CD1c-positive myeloid dendritic cell (primary cell): ENCODE data around the gene ENTPD6.
"Not testable (repeated sequence)": the region's sequence is repeated elsewhere in the genome, so short reads cannot be mapped to it uniquely, and the experiment has no call there.

Experiments
- DNase-seq: peaks from one replicate; pipeline ENCODE4 v3.0.0-alpha.2; 2016; ENCODE audit errors: extremely low spot score

ENTPD6 gene

DNA sequence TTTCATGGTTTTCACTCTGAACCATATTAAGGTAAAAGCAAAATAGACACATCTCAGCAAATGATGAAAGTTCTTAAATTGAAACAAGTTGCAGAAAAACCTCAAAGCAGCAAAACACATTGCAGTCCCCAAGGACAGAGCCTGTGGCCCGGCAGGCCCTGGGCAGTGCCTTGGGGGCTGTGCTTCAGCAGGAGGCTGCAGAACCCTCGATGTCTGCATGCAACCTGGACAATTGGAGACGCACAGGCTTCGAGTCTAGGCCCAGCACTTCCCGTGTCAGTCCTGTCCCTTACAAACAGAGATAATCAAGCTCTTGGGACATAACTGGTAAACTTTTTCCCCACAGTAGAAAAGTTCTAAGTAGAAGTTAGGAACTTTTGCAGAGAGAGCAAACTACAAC lies 61.6 kb downstream of the ENTPD6 start:
- no peak for DNase-seq

DNA sequence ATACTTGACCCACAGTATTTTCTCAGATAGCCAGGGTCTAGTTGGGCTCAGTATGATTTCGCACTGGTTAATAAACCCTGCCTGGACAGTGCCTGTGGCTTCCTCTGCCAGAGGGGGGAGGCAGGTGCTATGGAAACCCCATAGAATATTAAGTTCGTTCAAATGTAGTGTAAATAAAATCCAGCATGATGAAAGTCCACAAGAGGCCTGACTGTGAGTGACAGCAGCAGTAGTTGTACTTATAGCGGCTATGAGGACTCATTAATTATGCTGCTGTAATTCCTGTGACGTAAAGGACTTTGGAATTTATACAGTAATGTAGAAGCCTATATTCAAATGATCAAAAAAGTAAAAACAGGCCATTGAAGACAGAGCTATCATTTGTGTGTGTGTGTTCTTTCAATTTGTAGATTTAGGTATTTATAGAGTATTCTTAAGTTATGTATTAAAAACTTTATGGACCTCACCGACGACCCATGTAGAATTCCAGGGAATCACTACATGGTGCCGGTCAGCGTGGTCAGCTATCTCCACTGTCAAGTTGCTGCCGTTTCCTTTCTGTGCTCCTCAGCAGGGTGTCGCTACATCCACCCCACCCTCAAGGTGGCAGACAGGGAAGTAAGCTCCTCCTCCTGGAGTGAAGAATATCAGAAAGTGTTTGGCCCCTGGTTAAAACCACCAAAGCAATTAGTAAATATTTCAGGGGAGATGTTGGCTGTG lies 62.4 kb downstream of the ENTPD6 start:
- no peak for DNase-seq

DNA sequence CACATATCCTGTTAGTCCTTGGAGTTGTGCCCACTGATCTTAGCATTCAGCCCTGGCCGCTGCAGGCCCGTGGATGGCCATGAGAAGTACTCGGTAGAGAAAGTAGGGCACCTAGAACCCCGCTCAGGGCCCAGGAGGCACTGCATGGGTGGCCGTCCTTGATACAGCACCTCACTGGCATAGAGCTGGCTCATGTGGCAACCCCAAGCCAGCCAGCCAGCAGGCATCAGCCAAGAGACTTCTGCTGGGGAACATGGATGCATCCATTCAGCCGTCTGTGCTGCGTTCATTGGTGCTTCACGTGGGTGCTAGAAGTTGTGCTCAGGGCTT lies 62.9 kb downstream of the ENTPD6 start:
- DNase-seq, result no peak

DNA sequence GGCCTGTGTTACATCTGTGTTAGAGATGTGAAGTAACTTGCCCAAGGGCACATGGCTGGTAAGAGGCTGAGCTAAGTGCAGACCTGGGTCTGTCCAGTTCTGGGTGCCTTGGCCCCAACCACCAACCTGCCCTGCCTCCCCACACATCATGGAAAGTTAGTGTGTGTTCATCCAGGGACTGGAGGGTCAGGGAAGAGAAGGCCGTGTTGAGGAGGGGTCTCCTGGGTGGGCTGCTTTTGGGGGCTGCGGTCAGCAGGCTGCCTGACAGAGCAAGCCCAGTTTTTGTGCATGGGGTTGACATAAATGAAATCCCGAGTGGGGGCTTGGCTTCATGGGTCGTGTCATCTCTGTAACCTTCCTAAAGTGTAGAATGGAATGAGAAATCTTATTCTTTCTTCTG lies 63.3 kb downstream of the ENTPD6 start:
- DNase-seq, result no peak

DNA sequence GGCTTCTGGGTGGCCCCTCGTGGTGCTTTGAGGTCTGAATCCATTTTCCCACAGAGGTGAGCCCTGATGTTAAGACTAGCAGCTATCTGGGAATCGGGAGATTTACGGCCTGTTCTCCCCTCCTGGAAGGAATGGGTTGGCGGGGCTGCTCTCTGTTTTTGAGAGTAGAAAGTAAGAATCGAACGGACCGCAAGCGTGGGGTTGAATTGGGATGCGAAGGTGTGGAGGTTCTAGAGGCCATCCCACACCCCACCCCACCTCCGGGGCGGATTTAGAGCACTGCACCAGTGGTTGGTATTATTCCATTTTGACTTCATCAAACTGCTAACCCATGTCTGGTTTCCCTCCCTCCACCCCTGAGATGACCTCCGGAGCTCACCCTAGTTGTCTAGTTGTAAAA lies 63.8 kb downstream of the ENTPD6 start:
- no peak for DNase-seq

DNA sequence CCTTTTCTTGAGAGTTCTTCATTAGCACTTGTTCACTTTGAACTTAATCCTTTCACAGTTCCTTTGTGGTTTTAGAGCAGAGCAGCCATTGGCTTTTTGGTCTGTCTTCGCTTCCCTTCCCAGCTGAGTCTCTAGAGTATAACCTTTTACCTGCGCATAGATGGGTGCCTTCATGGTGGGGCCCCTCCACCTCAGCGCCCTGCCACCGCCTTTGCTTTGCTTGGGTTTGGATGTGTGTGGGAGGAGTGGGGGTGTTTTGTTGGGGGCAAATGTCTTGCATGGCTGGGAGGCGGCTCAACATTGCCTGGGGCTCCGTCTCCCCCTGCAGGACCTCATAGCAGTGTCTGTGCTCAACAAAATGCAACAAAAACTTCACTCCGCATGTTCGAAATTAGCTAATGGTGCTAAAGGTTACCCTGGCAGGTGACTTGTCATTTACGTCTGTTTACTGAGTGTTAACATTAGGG lies 64.3 kb downstream of the ENTPD6 start:
- DNase-seq, result no peak

DNA sequence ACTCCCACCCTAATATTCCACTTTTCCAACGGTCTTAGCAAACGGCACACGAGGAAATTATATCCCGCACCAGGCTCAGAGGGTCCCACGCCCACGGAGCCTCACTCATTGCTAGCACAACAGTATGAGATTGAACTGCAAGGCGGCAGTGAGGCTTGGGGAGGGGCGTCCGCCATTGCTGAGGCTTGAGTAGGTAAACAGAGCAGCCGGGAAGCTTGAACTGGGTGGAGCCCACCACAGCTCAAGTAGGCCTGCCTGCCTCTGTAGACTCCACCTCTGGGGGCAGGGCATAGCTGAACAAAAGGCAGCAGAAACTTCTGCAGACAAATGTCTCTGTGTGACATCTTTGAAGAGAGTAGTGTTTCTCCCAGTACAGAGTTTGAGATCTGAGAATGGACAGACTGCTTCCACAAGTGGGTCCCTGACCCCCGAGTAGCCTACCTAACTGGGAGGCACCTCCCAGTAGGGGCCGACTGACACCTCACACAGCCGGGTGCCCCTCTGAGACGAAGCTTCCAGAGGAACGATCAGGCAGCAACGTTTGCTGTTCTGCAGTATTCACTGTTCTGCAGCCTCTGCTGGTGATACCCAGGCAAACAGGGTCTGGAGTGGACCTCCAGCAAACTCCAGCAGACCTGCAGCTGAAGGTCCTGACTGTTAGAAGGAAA lies 65.4 kb downstream of the ENTPD6 start:
- not testable (repeated sequence) for DNase-seq

DNA sequence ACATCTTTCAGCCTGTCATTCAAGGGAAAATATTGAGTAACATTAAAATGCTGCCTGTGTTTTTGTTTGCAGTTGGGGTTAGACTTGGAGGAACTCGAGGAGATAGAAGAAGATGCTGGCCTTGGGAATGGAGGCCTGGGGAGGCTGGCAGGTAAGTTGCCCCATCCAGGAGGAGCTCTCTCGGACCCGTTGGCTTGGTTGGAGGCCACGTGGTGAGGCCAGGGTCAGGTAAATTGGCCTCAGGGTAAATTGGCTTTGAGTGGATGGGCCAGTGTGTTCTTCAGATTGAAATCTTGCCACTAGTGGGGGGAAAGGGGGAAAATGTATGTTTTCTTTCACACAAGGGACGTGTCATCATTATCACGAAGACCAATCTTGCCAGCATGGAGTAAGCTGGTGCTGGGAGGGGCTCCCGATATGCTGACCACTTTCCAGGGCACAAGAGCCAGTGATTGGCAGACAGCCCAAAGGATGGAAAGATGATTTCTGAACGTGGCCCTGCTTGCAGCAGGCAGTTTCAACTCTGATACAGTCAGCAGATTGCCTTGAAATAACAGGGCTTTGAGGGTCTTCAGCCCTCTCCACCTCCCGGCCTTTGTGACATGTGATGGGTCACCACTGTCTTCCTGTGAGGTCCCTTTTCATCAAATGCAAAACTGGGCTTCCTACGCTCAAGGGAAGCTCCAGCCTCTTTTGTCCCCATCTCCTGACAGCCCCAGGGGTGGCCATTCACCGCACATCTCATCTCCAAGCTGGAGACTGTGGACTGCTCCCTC lies 73.7 kb downstream of the ENTPD6 start:
- no peak for DNase-seq

DNA sequence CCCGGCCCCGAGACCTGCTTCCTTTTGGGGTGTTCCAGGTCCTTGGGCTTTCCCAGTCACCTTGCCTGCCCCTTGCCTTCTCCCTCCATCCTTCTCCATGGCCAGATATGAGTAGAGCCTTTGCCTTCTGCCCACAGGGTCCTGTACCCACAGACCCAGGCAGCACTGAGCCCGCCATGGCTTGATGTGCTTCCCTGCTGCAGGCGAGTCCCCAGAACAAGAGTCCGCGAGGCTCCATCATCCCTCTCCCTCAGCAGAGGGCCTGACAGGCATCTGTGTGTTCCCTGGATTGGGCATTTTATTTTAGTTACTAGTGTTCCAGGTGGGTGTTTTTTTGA lies 74.3 kb downstream of the ENTPD6 start:
- no peak for DNase-seq

DNA sequence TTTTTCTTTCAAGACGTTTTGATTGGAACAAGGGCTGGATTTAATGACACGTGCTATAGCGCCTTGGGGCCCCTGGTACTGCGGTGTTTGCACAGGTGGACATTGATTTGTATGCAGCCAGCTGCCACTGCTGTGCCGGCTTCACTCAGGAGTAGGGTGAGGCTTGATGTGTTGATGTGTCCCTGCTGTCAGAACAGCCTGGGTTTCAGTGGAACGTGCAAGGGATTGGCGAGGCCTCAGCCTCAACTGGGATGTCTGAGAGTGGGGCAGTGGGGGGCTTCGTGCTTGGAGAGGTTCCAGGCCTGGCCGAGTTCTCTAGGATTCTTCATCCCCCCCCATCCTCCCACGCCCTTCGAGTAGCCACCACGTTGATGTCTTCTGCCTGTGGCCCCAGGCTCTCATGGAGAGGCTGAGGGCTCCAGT lies 75.3 kb downstream of the ENTPD6 start:
- DNase-seq, result no peak

DNA sequence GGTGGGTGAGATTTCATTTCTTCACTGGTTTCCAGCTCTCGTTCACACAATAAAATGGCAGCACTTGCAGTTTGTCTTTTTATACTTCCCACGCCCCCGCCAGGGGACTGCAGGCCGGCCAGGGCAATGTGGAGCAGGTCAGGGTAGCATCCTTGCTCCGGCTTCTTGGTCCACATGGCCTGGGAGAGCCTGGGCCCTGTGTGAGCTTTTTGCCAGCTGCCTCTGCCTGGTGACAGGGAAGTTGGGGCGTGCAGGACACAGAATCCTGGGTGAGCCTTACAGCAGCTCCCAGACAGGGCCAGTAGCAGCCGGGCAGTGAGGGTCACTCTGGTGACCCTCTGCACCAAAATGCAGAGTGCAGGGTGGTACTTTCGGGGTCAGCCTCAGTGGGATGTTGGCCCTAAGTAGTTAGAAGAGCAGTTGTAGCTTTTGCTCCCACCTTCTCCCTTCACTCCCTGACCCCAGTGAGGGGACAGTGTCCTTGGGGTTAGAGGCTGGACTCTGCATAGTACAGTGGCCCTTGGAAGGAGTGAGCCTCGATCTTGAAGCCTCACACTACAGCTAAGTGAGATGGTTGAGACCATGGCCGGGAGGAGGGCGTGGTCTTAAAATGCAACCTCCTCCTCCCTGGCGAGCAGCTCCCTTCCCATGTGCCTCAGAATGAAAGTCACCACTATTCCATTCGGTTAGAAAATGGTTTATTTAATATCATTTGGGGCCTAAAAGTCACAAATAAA lies 76.1 kb downstream of the ENTPD6 start:
- DNase-seq, result no peak

DNA sequence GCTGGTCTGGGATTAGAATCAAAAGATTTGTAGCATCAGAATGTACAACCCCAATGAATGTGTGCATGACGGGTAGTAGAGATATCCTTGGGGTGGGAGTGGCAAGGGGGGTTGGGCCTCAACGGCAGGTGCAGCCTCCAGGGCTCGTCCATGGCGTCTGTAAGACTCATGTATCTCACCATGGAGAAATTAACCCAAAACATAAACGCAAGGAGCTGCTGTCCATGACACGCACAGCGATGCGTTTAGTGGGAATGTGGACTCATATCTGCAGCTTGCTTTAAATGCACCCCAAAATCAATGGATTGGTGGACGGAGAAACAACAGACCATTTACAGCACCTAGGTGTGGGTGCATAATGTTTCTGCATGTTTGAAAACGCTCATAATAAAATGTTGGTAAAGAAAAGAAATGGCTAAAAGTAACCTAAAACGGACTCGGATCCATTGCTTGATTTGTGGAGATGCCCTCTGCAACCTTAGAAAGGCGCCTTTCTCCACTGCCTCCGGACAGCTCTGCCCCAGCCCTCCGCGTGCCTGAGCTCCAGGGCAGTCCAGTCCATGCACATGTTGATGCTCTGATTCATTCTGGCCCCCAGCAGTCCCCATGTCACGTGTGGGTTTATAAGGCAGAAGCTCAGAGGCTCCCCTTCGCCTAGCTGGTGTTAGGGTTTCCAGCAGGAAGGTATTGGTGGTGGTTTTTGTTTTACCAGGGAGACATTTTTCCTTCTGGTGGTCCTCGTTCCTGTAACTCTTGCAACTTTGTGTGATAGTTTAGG lies 76.9 kb downstream of the ENTPD6 start:
- DNase-seq, result no peak

DNA sequence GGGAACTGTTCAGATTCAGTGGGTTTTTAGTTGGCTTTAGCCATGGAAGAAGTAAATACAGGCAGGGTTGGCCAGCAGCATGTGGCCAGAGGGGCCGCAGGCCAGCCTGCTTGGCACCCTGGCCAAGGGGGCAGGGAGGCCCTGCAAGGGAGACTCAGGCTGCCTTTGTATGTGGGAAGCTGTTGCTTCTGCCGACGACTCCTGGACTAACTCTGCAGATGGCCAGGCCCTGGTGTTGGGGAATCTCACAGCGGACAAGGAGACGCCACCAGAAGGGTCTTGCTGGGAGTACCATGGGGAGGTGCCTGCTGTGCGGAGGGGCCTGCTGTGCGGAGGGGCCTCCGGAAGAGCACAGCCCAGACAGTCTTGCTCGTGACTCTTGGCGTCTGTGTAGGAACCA lies 77.5 kb downstream of the ENTPD6 start:
- DNase-seq, result no peak

DNA sequence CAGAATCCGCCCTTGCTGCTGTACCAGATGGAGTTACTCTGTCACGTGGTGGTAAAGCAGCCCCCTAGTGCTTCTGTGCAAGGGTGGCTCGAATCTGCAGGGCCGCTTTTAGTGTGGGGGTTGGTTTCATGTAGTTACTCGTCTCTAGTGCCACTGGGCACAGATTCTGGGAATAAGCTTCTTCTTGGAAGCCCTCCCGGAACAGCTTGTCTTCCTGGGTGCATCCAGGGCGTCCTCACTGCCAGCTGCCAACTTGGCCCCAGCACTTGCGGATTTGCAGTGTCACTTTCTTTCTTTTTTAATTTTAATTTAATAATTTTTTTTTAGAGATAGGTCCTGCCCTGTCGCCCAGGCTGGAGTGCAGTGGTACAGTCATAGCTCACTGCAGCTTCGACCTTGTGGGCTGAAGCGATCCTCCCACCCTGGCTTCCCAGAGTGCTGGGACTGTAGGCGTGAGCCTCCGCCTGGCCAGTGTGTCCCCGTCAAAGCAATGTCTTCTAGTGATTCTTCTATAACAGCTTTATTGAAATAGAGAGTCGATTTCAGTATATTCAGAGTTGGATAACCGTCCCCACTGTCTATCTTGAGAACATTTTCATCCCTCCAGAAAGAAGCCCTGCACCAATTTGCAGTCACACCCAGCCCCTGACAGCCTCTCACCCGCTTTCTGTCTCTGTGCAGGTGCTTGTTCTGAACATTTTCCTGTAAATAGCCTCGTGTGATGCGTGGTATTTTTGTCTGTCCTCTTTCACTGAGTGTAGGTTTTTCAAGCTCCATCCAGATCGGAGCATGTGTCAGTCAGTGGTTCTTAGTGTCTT lies 78.2 kb downstream of the ENTPD6 start:
- DNase-seq, result no peak

DNA sequence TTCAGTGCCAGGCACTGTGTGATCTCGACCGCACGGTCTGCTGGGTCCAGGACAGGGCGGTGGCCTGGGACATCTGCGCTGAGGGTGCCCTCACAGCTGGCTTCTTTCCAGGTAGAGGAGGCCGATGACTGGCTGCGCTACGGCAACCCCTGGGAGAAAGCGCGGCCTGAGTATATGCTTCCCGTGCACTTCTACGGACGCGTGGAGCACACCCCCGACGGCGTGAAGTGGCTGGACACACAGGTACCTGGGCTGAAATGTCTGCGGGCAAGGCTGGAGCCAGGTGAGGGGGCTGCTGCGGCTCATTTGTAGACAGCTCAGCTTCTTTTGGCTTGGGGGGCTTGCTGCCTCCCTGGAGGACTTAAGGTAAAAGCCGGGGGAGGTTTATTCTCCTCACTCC lies 79.0 kb downstream of the ENTPD6 start:
- no peak for DNase-seq

DNA sequence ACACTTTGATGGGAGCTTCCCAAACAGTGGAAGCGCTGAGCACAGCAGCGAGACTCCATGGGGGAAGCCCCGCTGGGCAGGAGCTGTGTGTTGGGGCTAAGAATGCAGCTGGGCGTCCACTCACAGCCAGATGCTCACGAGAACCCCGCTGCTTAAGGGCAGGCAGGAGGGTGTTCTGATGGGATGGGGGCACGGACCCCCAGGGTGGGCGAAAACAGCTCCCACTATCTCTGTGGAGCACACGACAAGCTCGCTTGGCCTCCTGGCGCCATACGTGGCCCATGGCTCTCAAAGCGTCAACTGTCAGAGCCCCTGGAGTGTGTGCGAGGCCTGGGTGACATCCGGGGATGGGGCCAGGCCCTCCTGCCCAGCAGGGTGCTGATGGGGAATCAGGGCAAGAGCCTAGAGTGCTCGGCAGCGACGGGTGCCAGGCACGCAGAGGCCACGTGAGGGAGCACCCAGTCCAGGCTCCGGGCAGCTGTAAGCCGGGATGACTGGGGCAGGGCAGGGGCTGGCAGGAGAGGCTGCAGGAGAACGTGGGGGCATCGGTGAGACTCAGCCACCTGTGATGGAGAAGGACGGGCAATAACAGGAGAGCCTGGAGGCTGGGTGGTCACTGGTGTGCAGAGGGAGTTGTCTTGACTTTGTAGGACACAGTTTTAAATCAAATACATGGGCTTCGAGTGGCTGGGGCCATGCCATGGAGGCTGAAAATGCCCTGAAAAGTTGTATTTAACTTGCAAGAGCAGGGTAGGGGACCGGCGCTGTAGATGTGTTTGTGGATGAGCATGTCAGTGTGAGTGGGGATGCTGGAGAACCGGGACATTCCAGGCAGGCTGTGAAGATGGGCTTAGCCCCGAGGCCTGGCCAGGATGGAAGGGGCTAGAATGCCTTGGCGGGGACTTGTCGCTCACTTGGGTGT lies 79.6 kb downstream of the ENTPD6 start:
- DNase-seq, result no peak

DNA sequence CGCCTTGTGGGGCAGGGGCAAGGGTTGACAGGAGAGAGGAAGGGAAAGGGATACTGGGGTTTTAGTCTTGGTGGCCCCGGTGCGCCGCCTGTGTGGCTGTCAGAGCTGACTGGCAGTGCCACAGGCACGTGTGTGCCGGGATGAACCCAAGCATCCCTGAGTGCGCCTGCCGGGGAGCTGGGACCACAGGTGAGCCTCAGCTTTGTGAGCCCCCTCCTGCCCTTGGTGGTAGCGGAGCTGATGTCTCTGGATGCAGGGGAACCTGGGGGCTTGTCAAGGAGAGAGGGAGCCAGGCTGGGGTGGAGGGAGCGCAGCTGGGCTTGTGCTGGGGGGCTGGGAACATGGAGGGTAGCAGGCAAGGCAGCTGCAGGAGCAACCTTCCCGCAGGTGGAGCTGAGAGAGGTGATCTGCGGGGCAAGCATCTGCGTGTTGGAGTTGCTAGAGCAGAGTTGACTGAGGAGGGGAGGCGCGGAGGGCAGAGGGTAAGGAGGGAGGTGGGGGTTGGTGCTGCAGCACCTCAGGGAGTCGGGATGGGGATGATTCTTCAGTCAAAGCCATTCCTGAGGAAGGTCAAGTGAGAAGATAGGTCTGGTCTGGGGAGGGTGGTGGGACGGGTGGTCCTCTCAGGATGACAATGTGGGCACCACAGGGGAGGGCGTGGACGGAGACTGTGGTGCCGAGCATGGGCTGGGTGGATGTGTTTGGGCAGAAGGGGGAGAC lies 80.5 kb downstream of the ENTPD6 start:
- DNase-seq, result no peak
